Chondrocyte (in vitro differentiated cells): ENCODE measurements around the gene FYN. TPM values are rescaled to one million over a fixed set of nuclear protein-coding genes. Genes with fewer than 3 reads are reported as not detected.
"Not testable (repeated sequence)": the region's sequence is repeated elsewhere in the genome, so short reads cannot be mapped to it uniquely, and the experiment has no call there.

ENCODE experiments used
- DNase-seq: peaks from one replicate; pipeline ENCODE4 v3.0.0; 2021; ENCODE audit warnings: mixed read lengths, low spot score
- H3K27ac Mint-ChIP-seq: one replicate; pipeline ENCODE4 v1.8.0; 2021; ENCODE audit warnings: mild to moderate bottlenecking, moderate library complexity, mixed read lengths; ENCODE audit not compliant: unreplicated experiment
- H3K27me3 Mint-ChIP-seq: 2 replicates; pipeline ENCODE4 v1.8.0; 2021; ENCODE audit warnings: low read depth, mixed read lengths
- H3K36me3 Mint-ChIP-seq: 2 replicates; pipeline ENCODE4 v1.8.0; 2021; ENCODE audit warnings: low read depth, mixed read lengths
- H3K4me1 Mint-ChIP-seq: 2 replicates; pipeline ENCODE4 v1.8.0; 2021; ENCODE audit warnings: low read depth, mild to moderate bottlenecking, mixed read lengths
- H3K4me3 Mint-ChIP-seq: one replicate; pipeline ENCODE4 v1.8.0; 2021; ENCODE audit warnings: mild to moderate bottlenecking, moderate library complexity, mixed read lengths; ENCODE audit not compliant: unreplicated experiment
- H3K9me3 Mint-ChIP-seq: 2 replicates; pipeline ENCODE4 v1.8.0; 2021; ENCODE audit warnings: low read depth, mixed read lengths
- CTCF ChIP-seq: fragments of 200-600 bp; sonication (generic); IDR thresholded peaks from 2 replicates; pipeline ENCODE4 v1.5.0; 2021; ENCODE audit warnings: antibody characterized with exemption, mild to moderate bottlenecking, moderate library complexity
- total RNA-seq: library from RNA; stranded (reverse); gene quantifications from 3 replicates; pipeline ENCODE4 v1.2.1, GENCODE V29; 2021

The FYN gene
- total RNA-seq, 1 donor from 2014 or later = 109 TPM

GRCh38 chr6:111892431-111892830 is 19.2 kb upstream of the FYN start:
- Mint-ChIP-seq H3K4me1 (peaks cover 16% of the 10 kb centered on the region), H3K27ac (no peak overlapping the region), H3K4me3 (no peak overlapping the region), H3K9me3 (no peaks in the 10 kb centered on the region), H3K27me3 (no peaks in the 10 kb centered on the region), H3K36me3 (no peaks in the 10 kb centered on the region)
- no peak for TF ChIP-seq CTCF
- DNase-seq = no peak

GRCh38 chr6:111890988-111891387 is 17.7 kb upstream of the FYN start:
- H3K9me3 Mint-ChIP-seq = no peaks in the 10 kb centered on the region
- peaks cover 16% of the 10 kb centered on the region for H3K4me1 Mint-ChIP-seq
- DNase-seq = no peak
- no peak overlapping the region for H3K4me3 Mint-ChIP-seq
- H3K27me3 Mint-ChIP-seq = no peaks in the 10 kb centered on the region
- TF ChIP-seq CTCF = no peak
- H3K36me3 Mint-ChIP-seq = no peaks in the 10 kb centered on the region
- H3K27ac Mint-ChIP-seq = no peak overlapping the region

- peak overlapping the region; percentile 58 for H3K4me3 Mint-ChIP-seq
- no peaks in the 10 kb centered on the region for H3K27me3 Mint-ChIP-seq
Observed at GRCh38 chr6:111888928-111889695, 15.9 kb upstream of the FYN start.

GRCh38 chr6:111886793-111887192 is 13.5 kb upstream of the FYN start:
- H3K9me3 Mint-ChIP-seq, H3K27me3 Mint-ChIP-seq, H3K27ac Mint-ChIP-seq, DNase-seq, H3K4me3 Mint-ChIP-seq, H3K36me3 Mint-ChIP-seq: not testable (repeated sequence)
- H3K4me1 Mint-ChIP-seq = peaks cover 12% of the 10 kb centered on the region

More at GRCh38 chr6:111888928-111889695, 15.9 kb upstream of the FYN start:
- DNase-seq = no peak
- TF ChIP-seq CTCF = no peak
- Mint-ChIP-seq H3K27ac (peak overlapping the region; percentile 25), H3K9me3 (peaks cover 4% of the 10 kb centered on the region), H3K4me1 (peaks cover 12% of the 10 kb centered on the region), H3K36me3 (no peaks in the 10 kb centered on the region)

GRCh38 chr6:111885373-111886027 is 12.2 kb upstream of the FYN start:
- peaks cover 4% of the 10 kb centered on the region for H3K9me3 Mint-ChIP-seq
- no peak for DNase-seq
- H3K27me3 Mint-ChIP-seq = no peaks in the 10 kb centered on the region
- H3K4me3 Mint-ChIP-seq = no peak overlapping the region
- H3K27ac Mint-ChIP-seq = no peak overlapping the region
- H3K4me1 Mint-ChIP-seq = peaks cover 12% of the 10 kb centered on the region
- H3K36me3 Mint-ChIP-seq = no peaks in the 10 kb centered on the region
- no peak for TF ChIP-seq CTCF
